Memory B cell (primary cell): ENCODE results near the gene CCDC38.

Experiments used
- ATAC-seq: fragments of 150-1000 bp; cut with Tn5 transposase; 2 replicates; pipeline ENCODE4 v1.10.0; 2021; ENCODE audit warnings: low read depth, mild to moderate bottlenecking, moderate library complexity
- DNase-seq, 2 donors: peaks; one replicate each; pipeline ENCODE4 v3.0.0; 2022; ENCODE audit warnings: low spot score in 2 of 2
- H3K27ac Mint-ChIP-seq: one replicate; pipeline ENCODE4 v1.8.0; 2022; ENCODE audit warnings: mild to moderate bottlenecking, moderate library complexity, mixed read lengths
- H3K27me3 Mint-ChIP-seq: one replicate; pipeline ENCODE4 v1.8.0; 2022; ENCODE audit warnings: mixed read lengths
- H3K36me3 Mint-ChIP-seq: one replicate; pipeline ENCODE4 v1.8.0; 2022; ENCODE audit warnings: mild to moderate bottlenecking, mixed read lengths
- H3K4me1 Mint-ChIP-seq: one replicate; pipeline ENCODE4 v1.8.0; 2022; ENCODE audit warnings: mixed read lengths
- H3K4me3 Mint-ChIP-seq: one replicate; pipeline ENCODE4 v1.8.0; 2022; ENCODE audit warnings: mild to moderate bottlenecking, moderate library complexity, mixed read lengths
- H3K9me3 Mint-ChIP-seq: one replicate; pipeline ENCODE4 v1.8.0; 2022; ENCODE audit warnings: mixed read lengths

CCDC38 gene

GRCh38 chr12:95820096-95820703 lies 122.2 kb downstream of the CCDC38 start:
- H3K36me3 Mint-ChIP-seq = no peaks in the 10 kb centered on the region
- no peak overlapping the region for H3K4me3 Mint-ChIP-seq
- DNase-seq (no peak), ATAC-seq (no peak)
- no peaks in the 10 kb centered on the region for H3K4me1 Mint-ChIP-seq
- peaks cover 4% of the 10 kb centered on the region for H3K27me3 Mint-ChIP-seq
- no peak overlapping the region for H3K27ac Mint-ChIP-seq
- no peaks in the 10 kb centered on the region for H3K9me3 Mint-ChIP-seq
